GM12801 (cell line): ENCODE results near the gene TMTC1.

Source experiments
- CTCF ChIP-seq: IDR thresholded peaks from one replicate; pipeline ENCODE4 v1.5.1; 2011; ENCODE audit warnings: control low read depth; ENCODE audit not compliant: insufficient read length; ENCODE audit errors: extremely low read depth

The TMTC1 gene

GRCh38 chr12:29622251-29622650, 161.5 kb downstream of the TMTC1 start:
- TF ChIP-seq CTCF = no peak

DNA sequence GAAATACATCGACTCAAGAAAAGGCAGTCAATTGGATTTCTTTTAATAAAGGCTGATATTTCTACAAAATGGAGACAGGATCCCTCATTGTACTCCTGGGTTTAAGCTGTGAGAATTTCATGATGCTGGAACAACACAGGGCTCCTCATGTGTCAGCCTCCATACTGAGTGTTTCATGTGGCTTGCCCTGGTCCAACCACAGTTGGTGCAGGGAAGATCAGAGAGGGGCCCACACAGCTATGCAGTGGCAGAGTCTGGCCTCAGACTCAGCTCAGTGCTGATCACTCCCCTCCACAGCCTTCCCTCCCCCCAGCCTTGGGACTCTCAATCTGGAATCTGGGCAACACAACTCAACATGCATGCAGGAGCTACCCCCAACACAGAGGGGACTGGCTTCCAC, 163.7 kb downstream of the TMTC1 start:
- TF ChIP-seq CTCF = no peak

DNA sequence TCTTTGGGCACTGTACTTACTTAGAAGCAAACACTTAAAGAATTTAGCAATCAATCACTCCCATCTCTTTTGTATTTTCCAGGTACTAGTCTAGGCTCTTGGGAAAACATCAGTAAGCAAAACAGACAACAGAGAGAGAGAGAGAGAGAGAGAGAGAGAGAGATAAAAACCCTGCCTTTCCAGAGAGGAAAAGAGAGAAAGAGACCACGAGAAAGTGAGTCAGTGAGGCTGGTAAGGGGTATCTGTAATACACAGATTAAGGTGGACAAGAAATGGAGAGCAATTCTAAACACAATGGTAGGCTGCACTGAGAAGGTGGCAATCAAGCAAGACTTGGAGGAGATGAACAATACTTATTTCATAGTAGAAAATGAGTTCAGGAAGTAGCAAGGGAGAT, 166.3 kb downstream of the TMTC1 start:
- TF ChIP-seq CTCF = no peak

GRCh38 chr12:29616664-29617406, 166.9 kb downstream of the TMTC1 start:
- TF ChIP-seq CTCF = no peak

DNA sequence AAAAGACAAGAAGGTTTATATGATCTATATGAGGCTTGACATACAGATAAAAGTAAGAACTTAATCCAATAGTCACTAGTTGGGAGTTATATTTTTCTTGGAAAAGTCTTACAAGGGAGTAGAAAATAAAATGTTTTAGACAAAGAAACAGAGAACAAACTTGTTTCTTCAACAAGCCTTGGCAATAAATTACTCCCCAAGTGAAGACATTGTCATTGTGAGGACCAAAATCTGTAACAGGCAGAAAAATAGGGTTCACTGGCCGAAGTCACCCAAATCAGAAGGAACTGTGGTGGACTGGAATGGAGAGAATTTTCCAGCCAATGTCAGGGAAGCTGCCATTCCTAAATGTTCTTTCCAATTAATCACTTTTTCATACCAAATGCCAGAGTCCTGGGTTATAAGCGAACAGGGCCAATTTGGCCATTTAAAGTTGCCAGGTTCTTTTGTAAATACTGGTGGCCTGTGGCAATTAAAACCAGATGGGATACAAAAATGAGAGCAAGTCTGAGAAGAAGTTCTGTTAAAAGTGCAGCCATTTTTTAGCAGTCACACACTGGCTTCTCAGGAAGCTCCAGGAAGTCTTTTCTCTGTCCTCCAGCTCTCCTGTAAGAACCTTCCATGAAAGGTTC, 168.9 kb downstream of the TMTC1 start:
- TF ChIP-seq CTCF = no peak

GRCh38 chr12:29612912-29613311, 170.8 kb downstream of the TMTC1 start:
- no peak for TF ChIP-seq CTCF

DNA sequence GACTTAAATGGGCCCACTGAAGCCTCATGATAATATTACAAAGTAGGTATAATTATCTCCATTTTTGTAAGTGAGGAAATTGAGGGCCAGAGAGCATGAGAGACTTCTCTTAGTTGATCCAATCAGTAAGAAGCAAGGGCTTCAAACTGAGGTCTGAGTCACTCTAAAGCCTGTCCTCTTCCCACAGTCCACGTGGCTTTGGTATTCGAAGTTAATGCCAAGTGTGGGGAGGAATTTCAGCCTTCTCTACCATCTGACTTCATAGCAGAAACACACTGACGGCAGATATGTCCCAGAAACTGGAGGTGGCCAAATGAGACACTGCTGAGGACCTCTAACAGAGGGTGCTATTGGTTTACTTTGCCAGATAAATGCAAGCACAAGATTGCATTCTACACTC, 171.8 kb downstream of the TMTC1 start:
- no peak for TF ChIP-seq CTCF
